CD4-positive, alpha-beta T cell treated with Interleukin-2 at 100 ng/mL for 4 hours (primary cell): ENCODE results near the gene SLCO1C1.
"Not testable (repeated sequence)": the region's sequence is repeated elsewhere in the genome, so short reads cannot be mapped to it uniquely, and the experiment has no call there.

Experiments used
- DNase-seq: peaks from one replicate; pipeline ENCODE4 v3.0.0-alpha.2; 2020; ENCODE audit warnings: low spot score

Gene SLCO1C1

GRCh38 chr12:20695232-20695631, at the start of gene SLCO1C1:
TSS of gene SLCO1C1 (plus strand) at chr12:20695332. CDS start at chr12:20699577, 4,245 bp downstream.
- no peak for DNase-seq

- no peak for DNase-seq
These were observed 48.8 kb upstream of the SLCO1C1 start for GRCh38 chr12:20646239-20646827.

GRCh38 chr12:20653871-20654270, 41.3 kb upstream of the SLCO1C1 start:
- DNase-seq: no peak

- no peak for DNase-seq
These were observed 38.5 kb upstream of the SLCO1C1 start for GRCh38 chr12:20656600-20656999.

GRCh38 chr12:20657496-20657895, 37.6 kb upstream of the SLCO1C1 start:
- DNase-seq: no peak

- no peak for DNase-seq
These were observed 13.8 kb upstream of the SLCO1C1 start for GRCh38 chr12:20681334-20681733.

- no peak for DNase-seq
These were observed 1.2 kb downstream of the SLCO1C1 start for GRCh38 chr12:20696181-20696905.

GRCh38 chr12:20701106-20701505, 6.0 kb downstream of the SLCO1C1 start:
- DNase-seq: no peak

- no peak for DNase-seq
These were observed 9.7 kb downstream of the SLCO1C1 start for GRCh38 chr12:20704860-20705259.

GRCh38 chr12:20711846-20712245, 16.7 kb downstream of the SLCO1C1 start:
- no peak for DNase-seq

GRCh38 chr12:20716037-20716436, 20.9 kb downstream of the SLCO1C1 start:
- DNase-seq: no peak

- no peak for DNase-seq
These were observed 21.9 kb downstream of the SLCO1C1 start for GRCh38 chr12:20716985-20717384.

- DNase-seq: no peak
These were observed 23.2 kb downstream of the SLCO1C1 start for GRCh38 chr12:20718294-20718693.

GRCh38 chr12:20722142-20722541, 27.0 kb downstream of the SLCO1C1 start:
- no peak for DNase-seq

GRCh38 chr12:20731274-20731673, 36.1 kb downstream of the SLCO1C1 start:
- no peak for DNase-seq

- no peak for DNase-seq
These were observed 45.8 kb downstream of the SLCO1C1 start for GRCh38 chr12:20740972-20741371.

GRCh38 chr12:20748198-20748597, 53.1 kb downstream of the SLCO1C1 start:
- no peak for DNase-seq

GRCh38 chr12:20751046-20751445, 55.9 kb downstream of the SLCO1C1 start:
- no peak for DNase-seq

GRCh38 chr12:20777420-20777819, 82.3 kb downstream of the SLCO1C1 start:
- DNase-seq: no peak

- no peak for DNase-seq
These were observed 83.8 kb downstream of the SLCO1C1 start for GRCh38 chr12:20778969-20779368.

- DNase-seq: not testable (repeated sequence)
These were observed 84.8 kb downstream of the SLCO1C1 start for GRCh38 chr12:20779971-20780370.

GRCh38 chr12:20783796-20784357, 88.7 kb downstream of the SLCO1C1 start:
- DNase-seq: not testable (repeated sequence)

GRCh38 chr12:20792971-20793370, 97.8 kb downstream of the SLCO1C1 start:
- DNase-seq: no peak
